Coronary artery (tissue), 2 donors: ENCODE measurements around the gene PLEKHG3.

Source experiments
- DNase-seq: peaks from one replicate; pipeline ENCODE4 v3.0.0-alpha.2; 2017; ENCODE audit warnings: low spot score
- H3K27ac ChIP-seq, 2 donors: fragments of 200-600 bp; sonication (generic); one replicate each; pipeline ENCODE4 v1.5.1; 2016 to 2019
- H3K4me3 ChIP-seq: fragments of 200-600 bp; sonication (generic); 2 replicates; pipeline ENCODE4 v1.5.1; 2016; ENCODE audit warnings: mild to moderate bottlenecking, moderate library complexity
- TF ChIP-seq, protein P1 (sequence below): fragments of 200-600 bp; sonication (generic); IDR thresholded peaks from one replicate; pipeline ENCODE4 v1.5.1; 2019; ENCODE audit warnings: antibody characterized with exemption

The PLEKHG3 gene

DNA sequence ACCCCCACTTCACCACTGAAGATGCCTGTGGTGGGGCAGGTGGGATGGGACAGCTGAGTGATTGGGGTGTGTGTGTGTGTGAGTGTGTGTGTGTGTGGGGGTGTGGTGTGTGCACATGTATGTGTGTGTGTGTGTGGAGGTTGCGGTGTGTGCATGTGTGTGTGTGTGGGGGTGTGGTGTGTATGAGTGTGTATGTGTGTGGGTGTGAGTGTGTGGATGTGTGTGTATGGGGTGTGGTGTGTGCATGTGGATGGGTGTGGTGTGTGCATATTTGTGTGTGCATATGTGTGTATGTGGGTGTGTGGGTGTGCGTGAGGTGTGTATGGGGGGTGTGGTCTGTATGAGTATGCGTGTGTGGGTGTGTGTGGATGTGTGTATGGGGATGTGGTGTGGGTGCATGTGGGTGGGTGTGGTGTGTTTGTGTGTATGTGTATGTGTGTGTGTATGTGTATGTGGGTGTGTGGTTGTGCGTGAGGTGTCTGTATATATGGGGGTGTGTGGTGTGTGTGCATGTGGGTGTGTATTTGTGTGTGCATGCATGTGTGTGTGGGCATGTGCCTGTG, 61.6 kb downstream of the PLEKHG3 start:
- DNase-seq, result no peak
- TF ChIP-seq, protein P1, sequence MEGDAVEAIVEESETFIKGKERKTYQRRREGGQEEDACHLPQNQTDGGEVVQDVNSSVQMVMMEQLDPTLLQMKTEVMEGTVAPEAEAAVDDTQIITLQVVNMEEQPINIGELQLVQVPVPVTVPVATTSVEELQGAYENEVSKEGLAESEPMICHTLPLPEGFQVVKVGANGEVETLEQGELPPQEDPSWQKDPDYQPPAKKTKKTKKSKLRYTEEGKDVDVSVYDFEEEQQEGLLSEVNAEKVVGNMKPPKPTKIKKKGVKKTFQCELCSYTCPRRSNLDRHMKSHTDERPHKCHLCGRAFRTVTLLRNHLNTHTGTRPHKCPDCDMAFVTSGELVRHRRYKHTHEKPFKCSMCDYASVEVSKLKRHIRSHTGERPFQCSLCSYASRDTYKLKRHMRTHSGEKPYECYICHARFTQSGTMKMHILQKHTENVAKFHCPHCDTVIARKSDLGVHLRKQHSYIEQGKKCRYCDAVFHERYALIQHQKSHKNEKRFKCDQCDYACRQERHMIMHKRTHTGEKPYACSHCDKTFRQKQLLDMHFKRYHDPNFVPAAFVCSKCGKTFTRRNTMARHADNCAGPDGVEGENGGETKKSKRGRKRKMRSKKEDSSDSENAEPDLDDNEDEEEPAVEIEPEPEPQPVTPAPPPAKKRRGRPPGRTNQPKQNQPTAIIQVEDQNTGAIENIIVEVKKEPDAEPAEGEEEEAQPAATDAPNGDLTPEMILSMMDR, result no peak
- Histone ChIP-seq H3K27ac (no peak overlapping the region), H3K4me3 (no peak overlapping the region)

DNA sequence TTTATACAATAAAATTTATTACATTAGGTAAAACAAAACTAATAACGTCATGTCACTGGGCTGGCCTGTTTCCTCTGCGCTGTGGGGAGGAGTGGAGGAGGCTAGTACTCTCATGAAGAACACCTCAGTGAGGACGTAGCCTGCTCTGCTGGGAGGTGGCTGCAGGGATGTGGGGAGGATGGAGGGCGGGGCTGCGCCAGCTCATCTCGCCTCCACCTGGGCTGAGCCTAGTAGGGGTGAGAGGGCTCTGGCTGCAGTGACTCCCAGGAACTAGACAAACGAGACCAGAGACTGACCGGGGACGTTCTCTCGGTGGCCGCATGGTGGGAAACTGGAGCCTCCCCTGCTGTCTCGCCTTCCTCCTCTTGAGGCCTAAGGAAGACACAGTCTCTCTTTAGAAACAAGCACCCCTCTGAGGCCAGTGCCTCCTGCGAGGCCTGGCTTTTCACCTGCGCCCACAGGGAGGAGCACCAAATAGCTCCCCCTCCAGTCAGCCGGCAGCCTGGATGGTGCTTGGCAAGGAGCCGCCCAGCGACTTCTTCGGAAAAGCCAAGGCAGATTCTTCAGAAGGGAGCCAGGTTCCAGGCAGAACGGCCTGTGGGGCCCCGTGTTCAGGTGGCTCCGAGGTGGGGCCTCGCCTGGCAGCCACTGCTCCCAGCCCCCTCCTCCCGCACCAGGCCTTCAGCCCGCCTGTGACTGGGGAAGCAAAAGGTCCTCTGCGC, 62.4 kb downstream of the PLEKHG3 start:
- no peak for DNase-seq
- no peak overlapping the region for H3K4me3 ChIP-seq
- TF ChIP-seq, protein P1, result no peak
- H3K27ac ChIP-seq, result no peak overlapping the region

DNA sequence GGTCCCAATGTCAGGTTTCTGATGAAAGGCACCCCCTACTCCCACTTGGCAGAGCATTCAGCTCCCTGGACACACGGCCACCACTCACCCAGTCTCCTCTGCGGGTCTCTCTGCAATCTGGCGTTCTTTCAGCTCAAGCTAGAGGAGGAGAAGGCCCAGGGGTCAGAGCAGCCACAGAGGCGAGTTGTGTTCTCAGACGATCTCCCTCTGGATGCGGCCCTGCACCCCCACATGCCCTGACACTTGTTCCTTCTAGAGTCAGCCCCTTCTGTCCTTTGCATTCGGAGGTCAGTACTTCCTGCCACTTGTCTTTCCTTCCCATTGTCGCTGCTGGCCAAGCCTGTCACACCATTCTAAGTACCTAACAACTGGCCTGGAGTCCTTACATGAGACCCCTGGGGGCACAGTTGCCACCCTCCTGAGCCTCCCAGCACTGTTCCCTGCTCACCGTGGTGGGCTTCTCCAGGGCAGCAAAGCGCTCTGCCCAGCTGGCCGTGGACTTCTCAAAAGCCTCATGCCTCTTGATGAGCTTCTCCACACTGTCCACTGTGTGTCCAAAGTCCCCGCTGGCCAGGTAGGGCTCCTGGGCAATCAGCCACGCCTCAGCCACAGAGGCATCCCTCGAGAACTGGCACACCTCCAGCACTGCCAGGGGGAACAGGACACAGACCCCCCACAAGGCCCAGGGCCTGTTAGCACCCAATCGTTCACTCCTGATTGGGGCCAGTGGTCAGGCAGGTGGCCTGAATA, 63.2 kb downstream of the PLEKHG3 start:
- no peak overlapping the region for H3K27ac ChIP-seq
- no peak for DNase-seq
- TF ChIP-seq, protein P1, result no peak
- no peak overlapping the region for H3K4me3 ChIP-seq

DNA sequence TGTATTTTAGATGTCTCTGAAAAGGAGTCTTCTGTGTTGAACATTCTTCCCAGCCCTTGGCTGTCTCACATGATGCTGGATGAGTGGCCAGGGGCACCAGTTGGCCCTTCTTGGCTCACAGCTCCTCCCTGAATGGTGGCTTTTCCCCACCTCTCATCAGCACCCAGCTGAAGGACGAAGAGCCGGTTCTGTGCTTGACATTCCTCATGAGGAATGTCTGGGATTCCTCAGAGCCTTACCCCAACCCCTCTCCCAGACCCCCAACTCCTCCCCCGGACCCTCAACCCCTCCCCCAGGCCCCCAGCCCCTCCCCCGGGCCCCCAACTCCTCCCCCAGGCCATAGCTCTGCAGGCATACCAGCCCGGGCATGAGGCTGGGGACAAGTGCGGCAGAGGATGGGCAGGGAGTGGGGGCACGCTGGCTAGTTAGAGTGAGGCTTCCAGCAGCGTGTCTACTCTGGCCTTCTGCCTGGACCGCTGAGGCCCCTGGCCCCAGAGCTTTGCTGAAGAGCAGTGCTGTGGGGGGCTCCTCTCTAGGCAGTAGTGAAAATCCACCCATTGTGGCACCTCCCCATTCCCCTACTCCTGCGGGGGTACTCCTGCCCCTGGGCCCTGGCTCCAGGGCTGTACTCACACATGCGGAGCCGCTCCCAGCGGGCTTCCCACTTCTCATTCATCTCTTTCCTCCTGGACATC, 64.3 kb downstream of the PLEKHG3 start:
- no peak overlapping the region for H3K4me3 ChIP-seq
- DNase-seq, result no peak
- H3K27ac ChIP-seq, result no peak overlapping the region
- TF ChIP-seq, protein P1, result no peak

DNA sequence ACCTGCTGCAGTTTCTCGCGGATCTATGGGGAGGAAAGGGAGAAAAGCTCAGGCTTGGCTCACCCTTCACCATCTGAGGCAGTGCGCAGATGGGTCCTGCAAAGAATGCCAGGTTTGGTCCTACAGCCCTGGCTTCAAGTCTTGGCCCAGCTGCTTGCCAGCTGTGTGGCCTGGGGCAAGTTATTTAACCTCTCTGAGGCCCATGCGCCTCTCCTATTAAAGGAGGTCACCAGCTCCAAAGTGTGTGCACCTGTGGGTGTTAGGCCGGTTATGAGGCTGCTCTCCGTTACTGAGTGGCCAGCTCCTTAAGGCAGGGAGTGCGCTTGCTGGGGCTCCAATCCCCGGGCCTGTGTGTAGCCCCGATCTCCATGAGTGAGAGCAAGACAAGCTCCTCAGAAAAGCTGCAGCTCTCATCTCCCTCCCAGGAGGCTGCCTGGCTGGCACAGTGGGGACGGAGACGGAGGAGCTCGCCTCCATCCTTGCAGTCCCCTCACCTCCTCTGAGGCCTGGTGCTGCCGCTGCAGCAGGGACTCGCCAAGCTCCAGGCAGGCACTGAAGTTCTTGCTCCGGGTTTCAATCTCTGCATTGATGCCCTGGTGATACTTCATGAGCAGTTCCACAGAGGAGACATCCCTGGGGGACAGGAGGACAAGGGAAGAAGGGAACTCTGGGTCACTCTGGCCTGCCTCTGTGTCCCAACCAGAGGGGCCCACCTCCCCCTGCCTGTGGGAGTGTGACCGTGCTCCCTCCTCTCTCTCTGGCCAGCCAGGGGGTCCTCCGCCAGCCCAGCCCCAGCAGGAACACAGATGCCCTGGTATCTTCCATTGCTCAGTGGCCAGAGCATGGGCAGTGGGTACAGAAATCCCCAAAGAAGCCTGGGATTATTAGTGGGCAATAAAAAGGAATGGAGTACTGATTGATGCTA, 65.1 kb downstream of the PLEKHG3 start:
- Histone ChIP-seq H3K4me3 (no peak overlapping the region), H3K27ac (no peak overlapping the region)
- no peak for DNase-seq
- TF ChIP-seq, protein P1, result no peak

DNA sequence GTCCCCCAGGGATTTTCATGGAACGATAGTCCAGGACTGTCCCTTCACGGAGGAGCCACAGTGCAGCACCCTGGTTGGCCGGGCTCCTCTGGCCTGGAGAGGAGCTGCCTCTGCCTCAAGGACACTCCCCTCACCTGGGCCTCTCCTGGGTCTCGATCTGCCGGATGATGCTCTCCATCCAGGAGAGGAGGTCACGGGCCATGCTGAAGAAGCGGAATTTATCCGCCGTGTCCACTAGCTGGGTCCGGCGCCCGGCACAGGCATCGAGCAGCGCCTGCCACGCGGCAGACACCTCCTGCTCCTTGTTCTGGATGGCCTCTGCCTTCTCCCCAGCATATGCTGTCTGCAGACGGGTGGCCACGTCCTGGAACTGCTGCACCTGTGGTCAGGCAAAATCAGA, 66.5 kb downstream of the PLEKHG3 start:
- TF ChIP-seq, protein P1, result no peak
- no peak for DNase-seq
- Histone ChIP-seq H3K4me3 (no peak overlapping the region), H3K27ac (no peak overlapping the region)
